Epithelial cell of prostate (primary cell): ENCODE data around the gene MEF2C.
"Not testable (repeated sequence)": the region's sequence is repeated elsewhere in the genome, so short reads cannot be mapped to it uniquely, and the experiment has no call there.

Source experiments
- DNase-seq: peaks from one replicate; pipeline ENCODE4 v3.0.0-alpha.2; 2011; ENCODE audit warnings: low read depth, low spot score
- H3K27ac ChIP-seq: fragments of 450-650 bp; 2 replicates; pipeline ENCODE4 v1.5.1; 2017; ENCODE audit warnings: mild to moderate bottlenecking

Gene MEF2C

GRCh38 chr5:88883059-88883835 is at the start of gene MEF2C:
Gene MEF2C, minus strand, starts transcription at chr5:88883184. Its CDS starts 59,396 bp downstream, at chr5:88823788.
- no peak for DNase-seq
- H3K27ac ChIP-seq = peak within 1 kb of the TSS; percentile 4

DNA sequence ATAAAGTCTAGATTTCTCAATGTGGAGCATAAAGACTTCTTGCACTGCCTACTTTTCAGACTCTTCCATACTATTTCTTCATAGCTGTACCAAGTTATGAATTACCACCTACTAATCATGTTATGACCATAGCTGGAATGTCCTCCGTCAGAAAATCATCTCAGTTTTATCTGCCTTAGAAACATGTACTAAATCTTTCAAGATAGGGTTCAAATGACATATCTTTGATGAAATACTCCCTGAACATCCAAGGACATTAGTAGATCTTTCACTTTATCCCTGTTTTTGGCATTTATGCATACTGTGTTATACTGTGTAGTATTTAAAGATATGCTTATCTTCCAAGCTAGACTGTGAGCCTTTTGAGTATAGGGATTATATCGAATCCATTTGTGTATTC is 49.6 kb upstream of the MEF2C start:
- no peak overlapping the region for H3K27ac ChIP-seq
- DNase-seq = no peak

DNA sequence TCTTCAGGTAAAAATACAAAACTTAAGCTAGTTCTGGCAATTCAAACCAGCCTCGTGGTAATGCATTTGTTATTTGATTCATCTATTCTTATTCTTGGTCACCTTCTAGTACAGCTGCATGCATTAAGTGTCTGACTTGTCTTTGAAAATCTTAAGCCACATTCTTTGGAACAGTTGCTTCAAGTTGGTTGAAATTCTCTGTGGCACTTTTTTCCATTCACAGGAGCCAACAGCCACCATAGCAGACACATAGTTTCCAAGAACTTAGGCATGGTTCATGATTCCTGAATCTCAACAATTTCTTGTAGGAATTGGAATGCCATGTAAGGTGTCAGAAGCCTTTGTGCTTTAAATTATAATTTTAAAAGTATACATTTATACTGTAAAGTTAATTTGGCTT is 47.4 kb upstream of the MEF2C start:
- no peak overlapping the region for H3K27ac ChIP-seq
- DNase-seq = no peak

DNA sequence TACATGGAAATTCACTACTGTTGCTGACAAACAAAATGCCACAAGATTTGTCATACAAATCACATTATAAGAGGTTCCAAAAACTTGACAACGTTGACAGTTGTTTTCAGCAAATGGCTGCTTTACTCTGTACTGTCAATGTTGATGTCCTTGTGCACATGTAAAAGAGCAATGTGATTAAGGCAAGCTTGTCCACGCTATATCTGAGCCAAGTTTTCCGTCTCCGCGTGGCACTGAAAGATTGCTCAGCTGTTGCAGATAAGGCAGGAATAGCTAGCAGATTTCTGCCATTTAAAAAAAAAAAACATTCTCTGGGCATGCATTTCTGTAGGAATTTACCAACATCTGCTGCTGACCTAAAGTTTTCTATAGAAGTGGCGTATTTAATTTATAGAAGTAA is 46.4 kb upstream of the MEF2C start:
- no peak for DNase-seq

DNA sequence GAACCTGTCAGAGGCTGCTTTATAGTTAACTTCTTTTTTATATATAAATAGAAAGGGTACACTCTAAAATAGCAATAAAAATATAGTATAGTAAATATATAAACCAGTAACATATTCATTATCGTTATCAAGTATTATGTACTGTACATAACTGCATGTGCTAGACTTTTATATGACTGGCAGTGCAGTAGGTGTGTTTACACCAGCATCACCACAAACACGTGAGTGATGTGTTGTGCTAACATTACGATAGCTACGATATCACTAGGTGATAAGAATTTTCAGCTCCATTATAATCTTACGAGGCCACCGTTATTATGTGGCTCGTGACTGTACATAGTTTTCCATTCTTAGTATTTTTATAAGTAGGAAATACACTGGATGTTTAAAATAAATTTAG is 43.8 kb upstream of the MEF2C start:
- H3K27ac ChIP-seq = no peak overlapping the region
- no peak for DNase-seq

More for the DNA sequence above, 46.4 kb upstream of the MEF2C start:
- no peak overlapping the region for H3K27ac ChIP-seq

DNA sequence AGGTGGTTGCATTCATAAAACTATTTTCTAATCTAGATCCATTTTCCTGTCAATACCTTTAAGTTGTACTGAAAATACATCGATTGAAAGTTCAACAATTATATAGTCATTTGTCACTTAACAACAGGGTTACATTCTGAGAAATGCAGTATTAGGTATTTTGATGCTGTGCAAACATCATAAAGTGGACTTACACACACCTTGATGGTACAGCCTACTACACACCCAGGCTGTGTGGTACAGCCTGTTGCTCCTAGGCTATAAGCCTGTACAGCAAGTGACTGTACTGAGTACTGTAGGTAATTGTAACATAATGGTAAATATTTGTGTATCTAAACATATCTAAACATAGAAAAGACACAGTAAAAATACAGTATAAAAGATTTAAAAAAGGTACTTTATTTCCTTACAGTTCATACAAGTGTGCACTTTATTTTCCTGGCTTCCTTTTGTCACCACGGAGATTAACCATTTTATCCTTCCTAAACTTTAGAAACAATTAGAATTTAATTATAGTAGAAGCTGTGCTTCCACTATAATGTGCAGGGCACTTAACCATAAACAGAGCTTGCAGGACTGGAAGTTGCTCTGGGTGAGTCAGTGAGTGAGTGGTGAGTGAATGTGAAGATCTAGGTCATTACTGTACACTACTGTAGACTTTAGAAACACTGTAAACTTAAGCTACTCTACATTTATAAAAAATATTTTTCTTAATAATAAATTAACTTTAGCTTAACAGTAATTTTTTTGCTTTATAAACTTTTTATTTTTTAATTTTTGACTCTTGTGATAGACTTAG is 42.9 kb upstream of the MEF2C start:
- no peak for DNase-seq

DNA sequence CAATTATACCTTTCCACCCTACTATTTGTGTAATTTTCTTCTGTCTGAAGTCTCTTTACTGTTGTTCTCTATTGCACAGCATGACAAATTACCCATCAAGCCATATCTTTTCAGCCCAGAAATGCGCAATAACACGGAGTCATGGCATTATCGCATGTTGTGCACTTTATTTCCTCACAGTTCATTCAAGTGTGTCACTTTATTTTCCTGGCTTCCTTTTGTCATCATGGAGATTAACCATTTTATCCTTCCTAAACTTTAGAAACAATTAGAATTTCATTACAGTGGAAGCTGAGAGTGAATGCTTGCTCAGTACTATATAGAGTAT is 41.3 kb upstream of the MEF2C start:
- DNase-seq = no peak

More for the DNA sequence above, 42.9 kb upstream of the MEF2C start:
- H3K27ac ChIP-seq = no peak overlapping the region

GRCh38 chr5:88923623-88924329 is 40.8 kb upstream of the MEF2C start:
- DNase-seq = no peak
- no peak overlapping the region for H3K27ac ChIP-seq

More for the DNA sequence above, 41.3 kb upstream of the MEF2C start:
- H3K27ac ChIP-seq = no peak overlapping the region

DNA sequence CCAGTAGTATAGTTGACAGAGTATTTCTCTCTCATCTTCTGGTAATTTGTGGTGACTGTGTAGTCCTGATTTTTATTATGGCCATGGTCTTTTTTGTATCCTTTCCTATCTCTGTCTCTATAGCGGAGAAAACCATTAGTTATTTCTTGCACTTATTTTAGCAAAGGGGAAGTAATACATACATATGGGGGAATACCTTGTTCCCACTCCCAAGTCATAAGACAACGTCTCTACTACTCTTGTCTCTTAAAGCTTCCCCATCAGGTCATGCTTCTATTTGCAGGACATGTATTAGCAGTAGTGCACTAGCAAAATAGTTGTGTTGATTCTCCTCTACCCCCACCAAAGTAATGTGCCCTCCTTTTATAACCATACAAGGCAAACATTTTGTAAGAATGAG is 29.8 kb upstream of the MEF2C start:
- H3K27ac ChIP-seq, DNase-seq: not testable (repeated sequence)

DNA sequence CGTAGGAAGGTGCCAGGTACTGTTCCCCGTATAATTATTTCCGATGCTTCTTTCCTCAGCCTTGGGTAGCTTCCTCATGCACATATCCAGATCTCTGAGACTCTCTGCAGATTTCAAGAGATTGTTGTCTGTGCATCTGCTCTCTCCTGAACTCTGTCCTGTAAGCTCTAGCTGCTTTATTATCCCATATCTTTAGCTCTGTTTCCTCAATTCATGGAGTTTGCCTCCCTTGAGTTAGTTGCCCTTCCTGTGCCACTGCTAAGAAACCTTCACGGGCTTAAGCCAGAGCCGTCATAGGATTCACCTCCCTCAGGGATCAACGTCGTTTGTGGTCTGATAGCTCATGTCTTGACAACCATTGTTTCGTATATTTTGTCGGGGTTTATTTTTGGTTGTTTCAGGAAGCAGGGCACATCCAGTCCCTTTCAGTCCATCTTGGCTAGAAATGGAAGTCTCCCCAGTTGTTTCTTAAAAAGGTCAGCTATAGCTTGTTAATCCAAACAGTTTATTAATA is 28.1 kb upstream of the MEF2C start:
- not testable (repeated sequence) for H3K27ac ChIP-seq, DNase-seq

GRCh38 chr5:88904478-88904877 is 21.5 kb upstream of the MEF2C start:
- not testable (repeated sequence) for H3K27ac ChIP-seq, DNase-seq

GRCh38 chr5:88903966-88904365 is 21.0 kb upstream of the MEF2C start:
- DNase-seq, H3K27ac ChIP-seq: not testable (repeated sequence)

- DNase-seq, H3K27ac ChIP-seq: not testable (repeated sequence)
These were observed 18.1 kb upstream of the MEF2C start for GRCh38 chr5:88901077-88901476.

- DNase-seq = no peak
- no peak overlapping the region for H3K27ac ChIP-seq
These were observed 16.2 kb upstream of the MEF2C start for GRCh38 chr5:88899096-88899737.

- H3K27ac ChIP-seq = no peak overlapping the region
- DNase-seq = no peak
These were observed 14.8 kb upstream of the MEF2C start for GRCh38 chr5:88897748-88898147.

DNA sequence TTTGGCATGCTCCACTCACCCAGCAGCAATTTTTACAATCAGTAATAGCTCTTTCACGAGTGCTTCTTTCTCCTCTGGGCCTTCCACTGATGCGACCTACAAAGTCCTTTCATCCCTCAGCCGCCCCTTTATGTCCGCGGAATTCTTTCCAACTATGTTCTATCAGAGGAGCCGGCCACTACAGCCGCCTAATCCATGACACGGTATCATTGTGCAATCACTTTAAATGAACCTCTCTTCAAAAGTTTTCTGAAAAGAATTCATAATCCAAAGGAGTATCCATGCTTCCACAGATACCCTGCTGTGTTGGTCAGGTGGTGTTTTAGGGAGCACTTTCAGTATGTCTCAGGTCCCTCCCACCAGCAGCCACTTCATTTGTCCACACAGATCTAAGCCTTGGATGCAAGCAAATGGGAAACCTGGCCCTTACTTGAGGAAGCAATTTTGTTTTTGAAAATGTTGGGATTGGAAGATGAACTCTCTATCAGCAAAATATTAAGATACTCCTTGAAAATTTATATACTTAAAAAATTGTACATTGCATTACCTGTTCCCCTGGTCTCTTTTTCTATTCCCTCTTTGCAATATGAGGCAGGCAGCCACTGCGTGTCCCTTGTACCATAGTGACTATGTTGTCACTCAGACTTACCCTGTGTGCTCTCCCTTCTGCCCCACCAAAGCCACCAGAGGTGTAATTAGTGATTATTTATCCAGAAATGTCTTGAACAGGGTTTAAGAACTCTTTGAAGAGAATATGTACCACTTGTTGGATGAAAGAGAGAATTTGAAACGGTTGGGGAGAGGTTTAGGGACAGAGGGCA is 12.9 kb upstream of the MEF2C start:
- no peak overlapping the region for H3K27ac ChIP-seq

GRCh38 chr5:88892669-88893068 is 9.7 kb upstream of the MEF2C start:
- no peak overlapping the region for H3K27ac ChIP-seq
- no peak for DNase-seq

More for the DNA sequence above, 12.9 kb upstream of the MEF2C start:
- DNase-seq = no peak

DNA sequence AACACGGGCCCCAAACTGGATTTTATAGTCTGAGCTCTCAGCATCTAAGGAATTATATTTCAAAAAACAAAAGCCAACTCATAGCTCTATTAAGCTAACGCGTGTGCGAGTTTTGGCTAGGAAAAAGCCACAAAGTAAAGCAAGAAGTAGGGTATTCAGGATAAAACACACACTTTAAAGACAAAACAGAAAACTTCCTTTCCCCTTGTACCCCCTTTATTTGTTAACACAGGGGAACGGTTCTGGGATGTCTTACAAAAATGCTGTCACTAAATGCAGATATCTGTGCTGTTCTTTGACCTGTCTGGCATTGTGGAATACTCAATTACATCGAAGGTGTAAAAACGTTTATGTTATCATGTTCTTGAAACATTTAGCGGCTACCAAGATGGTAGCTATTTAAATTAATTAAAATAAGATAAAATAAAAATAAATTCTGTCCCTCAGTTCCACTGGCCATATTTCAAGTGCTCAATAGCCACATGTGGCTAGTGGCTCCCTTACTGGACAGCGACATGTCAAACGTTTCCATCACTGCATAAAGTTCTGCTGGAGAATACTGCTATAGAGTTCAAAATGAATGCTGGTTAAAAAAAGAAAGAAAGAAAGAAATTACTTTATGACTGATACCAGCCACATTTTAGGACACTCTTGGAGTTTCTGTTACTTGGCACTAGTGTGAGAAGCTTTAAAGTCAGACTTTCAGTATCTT is 7.2 kb upstream of the MEF2C start:
- H3K27ac ChIP-seq = no peak overlapping the region
- no peak for DNase-seq
